Nephron (organoid): Measurements from ENCODE around the gene DGKH.

ENCODE experiments used
- H3K27ac Mint-ChIP-seq, 3 experiments: 2 replicates each; pipeline ENCODE4 v1.8.0; 2020; ENCODE audit warnings: mixed read lengths in 3 of 3, mild to moderate bottlenecking in 2 of 3, moderate library complexity in 1 of 3
- H3K27me3 Mint-ChIP-seq: 2 replicates; pipeline ENCODE4 v1.8.0; 2021; ENCODE audit warnings: low read depth, mild to moderate bottlenecking, moderate library complexity, mixed read lengths
- H3K36me3 Mint-ChIP-seq: 2 replicates; pipeline ENCODE4 v1.8.0; 2020; ENCODE audit warnings: low read depth, mixed read lengths
- H3K4me1 Mint-ChIP-seq: 2 replicates; pipeline ENCODE4 v1.8.0; 2020; ENCODE audit warnings: mixed read lengths
- H3K4me3 Mint-ChIP-seq, 3 experiments: 2 replicates each; pipeline ENCODE4 v1.8.0; 2020; ENCODE audit warnings: mild to moderate bottlenecking in 3 of 3, mixed read lengths in 3 of 3, moderate library complexity in 2 of 3
- H3K9me3 Mint-ChIP-seq: 2 replicates; pipeline ENCODE4 v1.8.0; 2020; ENCODE audit warnings: mixed read lengths
- TF ChIP-seq, protein P1 (sequence below), 3 experiments: fragments of 200-600 bp; sonication (generic); IDR thresholded peaks; one replicate each; pipeline ENCODE4 v1.5.0; 2021; ENCODE audit warnings: antibody characterized with exemption in 3 of 3; ENCODE audit not compliant: unreplicated experiment in 3 of 3

The DGKH gene

DNA sequence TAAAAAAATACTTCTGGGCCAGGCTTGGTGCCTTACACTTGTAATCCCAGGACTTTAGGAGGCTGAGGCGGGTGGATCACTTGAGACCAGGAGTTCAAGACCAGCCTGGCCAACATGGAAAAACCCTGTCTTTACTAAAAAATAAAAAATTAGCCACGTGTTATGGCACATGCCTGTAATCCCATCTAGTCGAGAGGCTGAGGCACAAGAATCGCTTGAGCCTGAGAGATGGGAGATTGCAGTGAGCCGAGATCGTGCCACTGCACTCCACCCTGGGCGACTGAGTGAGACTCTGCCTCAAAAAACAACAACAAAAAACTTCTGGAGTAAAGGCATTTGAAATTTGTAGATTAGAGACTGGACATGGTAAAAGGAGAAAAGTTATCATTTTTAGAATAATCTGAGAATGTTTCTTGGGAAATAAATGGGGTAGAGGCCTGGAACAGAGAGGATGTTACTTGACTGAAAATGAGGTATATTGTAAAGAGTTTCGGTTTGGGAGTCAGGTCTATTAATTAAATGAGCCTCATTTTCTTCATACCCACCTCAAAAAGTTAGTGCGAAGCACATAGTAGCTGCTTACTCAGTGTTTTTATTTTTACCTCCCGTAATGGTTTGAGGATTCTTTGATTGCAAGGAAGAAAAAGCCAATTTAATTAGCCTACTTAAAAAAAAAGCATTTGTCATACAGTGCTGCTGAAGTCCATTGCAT, 226.1 kb downstream of the DGKH start:
- Mint-ChIP-seq H3K36me3 (peaks cover 12% of the 10 kb centered on the region), H3K4me1 (peaks cover 46% of the 10 kb centered on the region), H3K9me3 (peaks cover 12% of the 10 kb centered on the region), H3K27ac (peak overlapping the region in 2 of 3 experiments; percentile 23 to 100), H3K27me3 (no peaks in the 10 kb centered on the region), H3K4me3 (peak overlapping the region in 2 of 3 experiments; percentile 57 to 62)
- TF ChIP-seq, protein P1, sequence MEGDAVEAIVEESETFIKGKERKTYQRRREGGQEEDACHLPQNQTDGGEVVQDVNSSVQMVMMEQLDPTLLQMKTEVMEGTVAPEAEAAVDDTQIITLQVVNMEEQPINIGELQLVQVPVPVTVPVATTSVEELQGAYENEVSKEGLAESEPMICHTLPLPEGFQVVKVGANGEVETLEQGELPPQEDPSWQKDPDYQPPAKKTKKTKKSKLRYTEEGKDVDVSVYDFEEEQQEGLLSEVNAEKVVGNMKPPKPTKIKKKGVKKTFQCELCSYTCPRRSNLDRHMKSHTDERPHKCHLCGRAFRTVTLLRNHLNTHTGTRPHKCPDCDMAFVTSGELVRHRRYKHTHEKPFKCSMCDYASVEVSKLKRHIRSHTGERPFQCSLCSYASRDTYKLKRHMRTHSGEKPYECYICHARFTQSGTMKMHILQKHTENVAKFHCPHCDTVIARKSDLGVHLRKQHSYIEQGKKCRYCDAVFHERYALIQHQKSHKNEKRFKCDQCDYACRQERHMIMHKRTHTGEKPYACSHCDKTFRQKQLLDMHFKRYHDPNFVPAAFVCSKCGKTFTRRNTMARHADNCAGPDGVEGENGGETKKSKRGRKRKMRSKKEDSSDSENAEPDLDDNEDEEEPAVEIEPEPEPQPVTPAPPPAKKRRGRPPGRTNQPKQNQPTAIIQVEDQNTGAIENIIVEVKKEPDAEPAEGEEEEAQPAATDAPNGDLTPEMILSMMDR (IDR thresholded peaks at IDR 0.05; ENCODE audit: unreplicated experiment in 3 of 3) = no peak

DNA sequence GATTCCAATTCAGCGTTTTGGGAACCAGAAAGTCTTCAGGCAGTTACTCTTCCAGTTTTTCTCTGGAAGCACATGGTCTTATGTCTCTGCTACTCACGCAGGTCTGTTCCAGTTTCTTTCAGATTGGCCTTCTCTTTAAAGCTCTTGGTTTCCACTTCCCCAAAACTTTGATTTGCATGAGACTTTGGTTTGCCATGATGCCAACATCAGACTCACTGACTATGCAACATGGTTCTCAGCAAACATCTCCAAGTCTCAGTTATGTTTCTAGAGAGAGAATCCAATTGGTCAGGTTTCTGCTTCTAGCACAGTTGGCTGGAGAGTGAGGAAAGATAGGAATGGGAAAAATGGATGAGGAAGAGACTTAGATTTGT, 226.6 kb downstream of the DGKH start:
- H3K36me3 Mint-ChIP-seq = peaks cover 11% of the 10 kb centered on the region

DNA sequence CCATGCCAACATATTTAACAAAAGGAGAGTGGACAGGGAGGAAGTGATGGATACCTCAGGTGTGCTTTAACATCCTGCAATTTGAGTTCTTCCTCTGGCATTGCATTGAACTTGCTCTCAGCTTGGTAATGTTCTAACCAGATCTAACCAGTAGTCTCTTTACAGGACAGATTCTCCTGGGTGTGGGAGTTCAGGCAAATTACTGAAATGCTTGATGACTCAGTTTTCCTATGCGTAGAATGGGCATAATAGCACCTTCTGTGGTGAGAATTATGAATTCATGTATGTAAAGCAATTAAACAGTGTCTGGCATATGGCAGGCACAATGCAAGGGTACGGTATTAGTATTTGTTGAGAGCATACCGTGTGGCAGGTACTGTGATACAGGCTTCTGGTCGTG, 227.1 kb downstream of the DGKH start:
- H3K27ac Mint-ChIP-seq = peak overlapping the region in 1 of 3 experiments; percentile 16
- peak overlapping the region in 1 of 3 experiments; percentile 25 for H3K4me3 Mint-ChIP-seq
- peaks cover 8% of the 10 kb centered on the region for H3K9me3 Mint-ChIP-seq
- TF ChIP-seq, protein P1 (IDR thresholded peaks at IDR 0.05; ENCODE audit: unreplicated experiment in 3 of 3) = no peak
- H3K4me1 Mint-ChIP-seq = peaks cover 40% of the 10 kb centered on the region
- H3K36me3 Mint-ChIP-seq = peaks cover 7% of the 10 kb centered on the region
- H3K27me3 Mint-ChIP-seq = no peaks in the 10 kb centered on the region

More for the DNA sequence above, 226.6 kb downstream of the DGKH start:
- TF ChIP-seq, protein P1 (IDR thresholded peaks at IDR 0.05; ENCODE audit: unreplicated experiment in 3 of 3) = no peak
- H3K9me3 Mint-ChIP-seq = peaks cover 12% of the 10 kb centered on the region
- peak overlapping the region; percentile 4 to 23 (median 16) for H3K27ac Mint-ChIP-seq
- H3K4me1 Mint-ChIP-seq = peaks cover 45% of the 10 kb centered on the region
- peak overlapping the region in 2 of 3 experiments; percentile 41 to 45 for H3K4me3 Mint-ChIP-seq
- H3K27me3 Mint-ChIP-seq = no peaks in the 10 kb centered on the region

DNA sequence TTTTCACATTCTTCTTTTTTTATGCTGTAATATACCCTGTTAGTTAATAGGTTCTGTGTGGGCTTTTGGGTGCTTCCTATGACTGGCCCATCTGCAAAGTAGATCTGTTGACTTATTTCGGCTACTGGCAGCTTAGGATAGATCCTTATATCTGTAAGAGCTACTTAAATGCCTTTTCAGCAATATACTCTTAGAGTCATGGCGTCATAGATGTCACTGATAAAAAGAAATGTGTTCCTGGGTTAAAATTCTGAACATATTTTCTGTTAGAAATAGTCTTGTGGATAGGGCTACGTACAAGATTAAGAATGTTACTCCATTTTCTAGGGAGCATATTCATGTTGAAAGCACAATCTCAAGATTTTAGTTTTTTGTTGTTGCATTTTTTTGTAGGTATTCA, 228.2 kb downstream of the DGKH start:
- Mint-ChIP-seq H3K27ac (no peak overlapping the region), H3K36me3 (no peaks in the 10 kb centered on the region), H3K9me3 (no peaks in the 10 kb centered on the region), H3K4me3 (no peak overlapping the region), H3K4me1 (peaks cover 31% of the 10 kb centered on the region), H3K27me3 (no peaks in the 10 kb centered on the region)
- TF ChIP-seq, protein P1 (IDR thresholded peaks at IDR 0.05; ENCODE audit: unreplicated experiment in 3 of 3) = no peak

DNA sequence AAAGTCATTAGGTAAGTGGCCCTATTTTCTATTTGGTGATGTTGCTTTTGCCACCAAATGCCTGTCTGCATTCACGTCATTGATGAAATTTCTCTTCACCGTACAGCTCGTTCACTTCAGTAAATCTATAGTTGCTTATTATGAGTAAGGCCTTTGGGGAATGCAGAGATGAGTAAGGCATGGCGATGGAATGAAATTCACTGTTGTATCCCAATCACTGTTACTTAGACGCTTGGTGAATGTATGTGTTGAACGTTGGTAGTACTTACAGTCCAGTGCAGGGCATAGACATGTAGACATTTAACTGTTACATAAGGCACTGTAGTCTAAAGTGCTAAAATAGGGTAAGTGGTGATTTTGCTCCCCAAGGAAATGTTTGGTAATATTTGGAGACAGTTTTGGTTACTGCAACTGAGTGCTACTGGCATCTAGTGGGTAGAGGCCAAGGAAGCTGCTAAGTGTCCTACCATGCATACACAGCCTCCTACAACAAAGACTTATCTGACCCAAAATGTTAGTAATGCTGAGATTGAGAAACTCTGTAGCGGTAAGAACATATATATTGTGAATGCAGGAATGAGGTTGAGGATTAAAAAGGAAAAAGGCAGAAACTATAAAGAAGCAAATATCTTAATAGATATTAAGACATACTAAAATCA, 229.3 kb downstream of the DGKH start:
- H3K36me3 Mint-ChIP-seq = no peaks in the 10 kb centered on the region
- no peaks in the 10 kb centered on the region for H3K27me3 Mint-ChIP-seq
- no peak overlapping the region for H3K4me3 Mint-ChIP-seq
- TF ChIP-seq, protein P1 (IDR thresholded peaks at IDR 0.05; ENCODE audit: unreplicated experiment in 3 of 3) = no peak
- H3K4me1 Mint-ChIP-seq = peaks cover 30% of the 10 kb centered on the region
- H3K27ac Mint-ChIP-seq = no peak overlapping the region
- H3K9me3 Mint-ChIP-seq = no peaks in the 10 kb centered on the region
